Measurements from ENCODE around the gene UNKL. TPM values are rescaled to one million over a fixed set of nuclear protein-coding genes. Genes with fewer than 3 reads are reported as not detected.

Gene UNKL, protein sequence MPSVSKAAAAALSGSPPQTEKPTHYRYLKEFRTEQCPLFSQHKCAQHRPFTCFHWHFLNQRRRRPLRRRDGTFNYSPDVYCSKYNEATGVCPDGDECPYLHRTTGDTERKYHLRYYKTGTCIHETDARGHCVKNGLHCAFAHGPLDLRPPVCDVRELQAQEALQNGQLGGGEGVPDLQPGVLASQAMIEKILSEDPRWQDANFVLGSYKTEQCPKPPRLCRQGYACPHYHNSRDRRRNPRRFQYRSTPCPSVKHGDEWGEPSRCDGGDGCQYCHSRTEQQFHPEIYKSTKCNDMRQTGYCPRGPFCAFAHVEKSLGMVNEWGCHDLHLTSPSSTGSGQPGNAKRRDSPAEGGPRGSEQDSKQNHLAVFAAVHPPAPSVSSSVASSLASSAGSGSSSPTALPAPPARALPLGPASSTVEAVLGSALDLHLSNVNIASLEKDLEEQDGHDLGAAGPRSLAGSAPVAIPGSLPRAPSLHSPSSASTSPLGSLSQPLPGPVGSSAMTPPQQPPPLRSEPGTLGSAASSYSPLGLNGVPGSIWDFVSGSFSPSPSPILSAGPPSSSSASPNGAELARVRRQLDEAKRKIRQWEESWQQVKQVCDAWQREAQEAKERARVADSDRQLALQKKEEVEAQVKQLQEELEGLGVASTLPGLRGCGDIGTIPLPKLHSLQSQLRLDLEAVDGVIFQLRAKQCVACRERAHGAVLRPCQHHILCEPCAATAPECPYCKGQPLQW
- 32.0 and 33.3 TPM in 2 replicates for total RNA-seq (2021)
- long read RNA-seq, full-length matches to known transcripts: 16 of 71 reads
- long read RNA-seq, partial matches to known transcripts: 19 of 71 reads
- long read RNA-seq, other reads (novel, unspliced or antisense): 36 of 71 reads

GRCh38 chr16:1414532-1415260, at the start of gene UNKL:
UNKL (minus strand) TSS chr16:1414704; CDS start chr16:1414691, 13 bp downstream.
- peaks cover 3 to 6% of the 10 kb centered on the region in 2 experiments; a peak in 2 of 4 replicates for H3K4me1 Mint-ChIP-seq
- Histone ChIP-seq H3K23me2 (ENCODE audit: insufficient read length, low read depth, low read length, poor library complexity, severe bottlenecking) (peaks cover 3% of the 10 kb centered on the region), H3K4me2 (ENCODE audit: insufficient read depth, insufficient read length, low read length) (peak within 1 kb of the TSS; percentile 58), H2BK5ac (ENCODE audit: insufficient read length, low read length) (no peak within 1 kb of the TSS), H3K79me1 (ENCODE audit: insufficient read depth, low read depth, low read length, poor library complexity, severe bottlenecking) (no peaks in the 10 kb centered on the region), H3K4me1 (ENCODE audit: insufficient read depth, low read length) (no peaks in the 10 kb centered on the region), H3K23ac (ENCODE audit: insufficient read length, low read depth, low read length) (no peak within 1 kb of the TSS), H3K56ac (ENCODE audit: insufficient read length, low read depth, low read length) (no peak within 1 kb of the TSS), H3K9ac (ENCODE audit: extremely low read depth, insufficient read length, low read length) (no peak within 1 kb of the TSS), H3K9me3 (ENCODE audit: control insufficient read depth, low read depth, low read length) (no peaks in the 10 kb centered on the region), H2BK20ac (ENCODE audit: low read depth, low read length, poor library complexity, severe bottlenecking) (peak within 1 kb of the TSS; percentile 98), H4K8ac (replicated peaks; ENCODE audit: insufficient read length, low read depth, low read length) (no peak within 1 kb of the TSS), H3K18ac (ENCODE audit: insufficient read length, low read depth, low read length) (peak within 1 kb of the TSS; percentile 73), H4K20me1 (ENCODE audit: control insufficient read depth, insufficient read depth, insufficient read length) (no peaks in the 10 kb centered on the region), H3T11ph (ENCODE audit: low read length) (no peak within 1 kb of the TSS), H4K5ac (ENCODE audit: insufficient read length, low read depth, low read length) (no peak within 1 kb of the TSS), H3K27ac (ENCODE audit: insufficient read length, low read depth, low read length) (no peak within 1 kb of the TSS), H3K27me3 (ENCODE audit: insufficient read depth, low read length) (no peaks in the 10 kb centered on the region), H2BK120ac (ENCODE audit: low read depth, low read length, poor library complexity, severe bottlenecking) (peak within 1 kb of the TSS; percentile 88), H3K14ac (ENCODE audit: insufficient read depth, low read length) (peak within 1 kb of the TSS; percentile 26; the same call in 1 of the 2 replicates), H2AK5ac (ENCODE audit: insufficient read length, low read length) (no peak within 1 kb of the TSS), H2BK15ac (ENCODE audit: low read depth, low read length) (no peak within 1 kb of the TSS), H3K79me2 (ENCODE audit: insufficient read depth, low read length) (peaks cover 3% of the 10 kb centered on the region; the same call in 1 of the 2 replicates), H4K91ac (ENCODE audit: insufficient read length, low read depth, low read length) (no peak within 1 kb of the TSS), H2AFZ (ENCODE audit: low read length) (no peak within 1 kb of the TSS), H3K4ac (ENCODE audit: low read depth, low read length) (no peak within 1 kb of the TSS), H2BK12ac (ENCODE audit: insufficient read length, low read depth, low read length) (no peak within 1 kb of the TSS)
- H3K36me3 Mint-ChIP-seq (ENCODE audit: insufficient read depth in 1 of 3, low read depth in 3 of 3): peaks cover 3 to 8% (median 4%) of the 10 kb centered on the region in 3 experiments; a peak in 5 of 7 replicates
- H3K27ac Mint-ChIP-seq: peak within 1 kb of the TSS in 2 of 3 experiments; percentile 71 to 75; a peak in 2 of 7 replicates
- H3K4me3 Mint-ChIP-seq: peak within 1 kb of the TSS; percentile 76 to 88
- peak; percentile 71 for DNase-seq
- H3K27me3 Mint-ChIP-seq (ENCODE audit: low read depth): no peaks in the 10 kb centered on the region
- H3K9me3 Mint-ChIP-seq: no peaks in the 10 kb centered on the region
- WGBS (ENCODE audit: extremely low coverage, insufficient read length, low lambda C conversion rate): no CpG with 5 or more reads among the region's 72 CpGs
- TF ChIP-seq CTCF (conservative IDR thresholded peaks at IDR 0.05): no peak
